ENCODE results near the gene SH3RF2. TPM values are rescaled to one million over a fixed set of nuclear protein-coding genes. Genes with fewer than 3 reads are reported as not detected.

The SH3RF2 gene
- total RNA-seq, 1 experiment from 2014 or later: 0.77 TPM

DNA sequence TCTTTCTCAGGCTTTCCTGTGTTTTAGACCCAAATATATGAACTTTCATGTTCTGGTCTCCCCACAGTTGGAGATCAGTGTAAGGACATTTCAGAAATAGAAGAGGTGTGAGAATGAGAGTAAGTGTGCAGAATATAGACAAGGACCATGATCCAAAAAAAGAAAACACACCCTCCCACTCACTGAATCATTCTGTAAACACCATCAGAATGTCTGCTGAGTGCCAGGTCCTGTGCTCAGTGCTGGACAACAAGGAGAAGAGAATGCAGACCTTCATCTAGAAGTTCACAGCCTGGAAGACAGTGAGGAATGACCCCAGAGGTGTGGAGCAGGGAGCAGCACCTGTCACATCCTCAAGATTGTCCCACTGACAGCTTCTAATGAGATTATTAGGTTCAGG is 19.1 kb upstream of the SH3RF2 start:
- in situ Hi-C loops (cut with HindIII; ENCODE audit: low pct_unique_long_range_greater_than_20kb, low sequenced_read_pairs): no loop called here
- no peak for DNase-seq (ENCODE audit: low read depth, low spot score)

DNA sequence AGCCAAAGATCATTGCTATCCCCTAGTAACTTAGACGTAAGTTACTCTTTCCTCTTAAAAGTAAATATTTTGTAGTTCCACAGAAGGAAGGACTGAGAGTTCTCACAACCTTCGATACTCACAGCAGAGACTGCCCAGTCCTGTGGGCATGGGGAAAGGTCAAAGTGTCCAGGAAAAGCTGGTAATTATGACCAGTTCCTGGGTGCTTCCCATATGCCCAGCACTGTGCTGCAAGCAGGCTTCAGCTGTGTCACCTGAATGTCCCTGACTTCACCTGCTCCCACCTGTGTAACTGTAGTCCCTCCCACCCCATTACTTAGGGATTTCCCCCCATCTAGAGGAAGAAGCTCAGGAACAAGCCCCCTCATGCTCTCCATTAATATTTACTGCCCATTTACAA is 18.0 kb upstream of the SH3RF2 start:
- in situ Hi-C loops (cut with HindIII; ENCODE audit: low pct_unique_long_range_greater_than_20kb, low sequenced_read_pairs): no loop called here
- DNase-seq (ENCODE audit: low read depth, low spot score): no peak

DNA sequence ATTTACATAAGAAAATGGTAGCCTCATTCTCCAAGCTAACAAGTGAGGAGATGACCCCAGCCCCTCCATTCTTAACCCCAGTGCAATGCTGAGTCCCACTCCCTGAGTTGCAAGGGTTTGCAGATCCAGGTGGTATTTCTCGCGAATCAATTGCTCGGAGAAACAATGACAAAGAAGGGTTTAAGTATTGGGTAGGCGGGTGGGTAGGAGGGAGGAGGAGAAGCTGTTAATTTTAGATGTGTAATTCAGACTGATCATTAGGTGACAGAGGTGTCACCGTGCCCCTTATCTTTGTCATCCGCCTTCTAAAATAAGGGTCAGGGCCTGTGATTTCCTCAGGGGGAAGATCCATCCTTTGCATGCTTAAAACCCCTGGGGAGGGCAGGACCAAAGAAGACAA is 17.0 kb upstream of the SH3RF2 start:
- no peak for DNase-seq (ENCODE audit: low read depth, low spot score)
- in situ Hi-C loops (cut with HindIII; ENCODE audit: low pct_unique_long_range_greater_than_20kb, low sequenced_read_pairs): no loop called here

DNA sequence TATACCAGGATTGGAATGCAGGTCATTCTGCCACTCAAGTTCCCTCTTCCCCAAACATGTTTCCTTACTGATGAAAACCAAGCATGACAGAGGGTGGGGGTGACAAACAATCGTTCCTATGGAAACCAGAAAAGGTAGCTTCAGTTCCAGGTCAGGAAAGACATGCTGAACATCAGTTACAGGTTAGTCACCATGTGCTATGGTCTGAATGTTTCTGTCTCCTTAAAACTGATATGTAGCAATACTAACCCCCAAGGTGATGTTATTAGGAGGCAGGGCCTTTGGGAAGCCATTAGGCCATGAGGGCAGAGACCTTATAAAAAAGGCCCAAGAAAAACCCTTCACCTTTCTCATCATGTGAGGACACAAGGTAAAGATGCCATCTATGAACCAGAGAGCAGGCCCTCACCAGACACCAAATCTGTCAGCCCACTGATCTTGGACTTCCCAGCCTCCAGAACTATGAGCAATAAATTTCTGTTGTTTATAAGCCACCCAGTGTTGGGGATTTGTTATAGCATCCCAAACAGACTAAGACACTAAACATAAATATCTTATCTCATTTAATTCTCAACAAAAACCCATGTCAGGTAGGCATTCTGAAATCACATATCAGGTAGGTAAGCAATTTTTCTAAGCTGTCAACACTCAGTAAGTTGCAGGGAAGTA is 15.7 kb upstream of the SH3RF2 start:
- in situ Hi-C loops (cut with HindIII; ENCODE audit: low pct_unique_long_range_greater_than_20kb, low sequenced_read_pairs): no loop called here
- no peak for DNase-seq (ENCODE audit: low read depth, low spot score)

DNA sequence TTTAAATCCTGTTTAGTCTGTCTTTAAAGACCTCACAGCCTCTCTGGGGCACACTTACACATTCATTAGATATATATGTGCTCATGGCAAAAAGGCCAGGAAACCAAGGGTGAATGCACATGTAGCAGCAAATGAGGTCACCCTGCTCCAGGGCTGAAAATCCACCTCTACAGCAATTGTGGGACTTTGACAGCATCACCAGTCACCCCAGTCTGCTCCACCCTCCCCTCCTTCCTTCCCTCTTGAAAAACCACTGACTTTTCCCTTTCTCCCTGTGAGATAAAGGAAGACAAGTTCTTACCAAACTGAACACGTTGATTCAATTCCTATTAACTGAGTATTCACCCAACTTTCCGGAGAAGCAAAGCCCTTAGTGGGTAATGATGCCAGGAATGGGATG is 15.2 kb upstream of the SH3RF2 start:
- no peak for DNase-seq (ENCODE audit: low read depth, low spot score)
- in situ Hi-C loops (cut with HindIII; ENCODE audit: low pct_unique_long_range_greater_than_20kb, low sequenced_read_pairs): no loop called here

DNA sequence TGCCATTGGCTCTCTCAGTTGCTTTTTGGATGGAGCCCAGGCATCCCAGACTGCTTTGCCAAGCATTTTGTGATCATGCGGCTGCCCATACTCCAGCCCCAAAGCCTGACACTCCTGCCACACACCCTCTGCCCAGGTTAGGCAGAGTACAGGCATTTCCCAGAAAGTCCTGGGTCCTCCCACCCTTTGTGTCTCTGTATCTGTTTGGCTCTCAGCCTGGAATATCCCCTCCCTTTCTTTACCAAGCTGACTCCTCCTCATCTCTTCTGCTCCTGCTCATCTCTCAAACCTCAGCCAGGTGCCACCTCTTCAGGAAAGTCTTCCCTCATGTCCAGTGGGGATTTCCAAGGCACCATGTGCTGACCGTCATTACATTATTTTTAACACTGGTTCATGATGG is 14.3 kb upstream of the SH3RF2 start:
- in situ Hi-C loops (cut with HindIII; ENCODE audit: low pct_unique_long_range_greater_than_20kb, low sequenced_read_pairs): no loop called here
- DNase-seq (ENCODE audit: low read depth, low spot score): no peak

DNA sequence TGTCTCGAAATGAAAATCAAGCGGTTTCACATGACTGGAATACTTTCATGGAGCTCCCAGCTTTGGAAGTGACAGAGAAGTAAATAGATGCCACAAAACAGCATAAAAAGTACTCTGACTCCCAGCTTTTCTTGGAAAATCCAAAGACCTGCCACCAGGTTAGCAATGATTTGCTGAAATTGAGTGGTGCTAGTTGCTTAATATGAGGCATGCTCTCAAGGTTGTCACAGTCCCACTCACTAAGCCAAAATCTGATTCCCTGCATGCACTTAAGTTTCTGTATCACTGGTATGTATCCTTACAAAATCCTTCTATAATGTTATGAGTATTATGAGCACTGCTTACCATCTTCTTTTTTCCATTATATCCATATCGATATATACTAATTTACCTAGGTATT is 13.0 kb upstream of the SH3RF2 start:
- DNase-seq (ENCODE audit: low read depth, low spot score): no peak
- in situ Hi-C loops (cut with HindIII; ENCODE audit: low pct_unique_long_range_greater_than_20kb, low sequenced_read_pairs): no loop called here

DNA sequence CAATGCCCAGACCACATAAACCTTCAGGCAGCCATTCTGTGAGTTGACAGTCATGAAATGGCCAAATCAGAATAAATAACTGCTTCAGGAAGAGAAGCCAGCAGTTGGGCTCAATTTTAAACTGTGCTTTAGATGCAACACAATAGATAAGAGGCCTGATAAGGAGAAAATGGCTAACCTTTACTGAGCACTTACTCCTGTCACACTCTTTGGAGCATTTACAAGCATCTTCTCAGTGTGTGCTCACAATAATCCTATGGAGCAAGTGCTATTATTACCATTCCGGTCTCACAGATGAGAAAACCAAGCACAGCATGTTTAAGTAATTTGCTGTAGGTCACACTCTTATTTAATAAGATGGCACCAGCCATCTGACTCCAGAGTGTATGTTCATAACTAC is 11.5 kb upstream of the SH3RF2 start:
- DNase-seq (ENCODE audit: low read depth, low spot score): no peak
- in situ Hi-C loops (cut with HindIII; ENCODE audit: low pct_unique_long_range_greater_than_20kb, low sequenced_read_pairs): no loop called here

DNA sequence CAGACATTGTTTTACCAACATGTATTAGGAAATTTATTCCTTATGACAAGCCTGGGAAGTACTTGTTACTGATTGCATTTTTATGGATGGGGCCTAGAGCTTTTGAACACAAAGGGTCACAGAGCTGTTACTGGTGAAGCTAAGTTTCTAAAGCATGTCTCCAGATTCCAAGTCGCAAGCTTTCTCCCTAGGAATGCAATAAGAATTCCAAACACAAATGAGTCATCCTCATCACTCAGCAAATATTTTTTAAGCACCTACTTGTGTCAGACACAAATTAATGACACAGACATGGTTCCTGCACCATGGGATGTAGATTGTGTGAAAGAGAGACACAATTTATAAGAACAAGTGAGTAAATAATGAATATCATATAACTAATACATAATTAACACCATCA is 11.0 kb upstream of the SH3RF2 start:
- peak; percentile 24 for DNase-seq (ENCODE audit: low read depth, low spot score)
- in situ Hi-C loops (cut with HindIII; ENCODE audit: low pct_unique_long_range_greater_than_20kb, low sequenced_read_pairs): no loop called here

DNA sequence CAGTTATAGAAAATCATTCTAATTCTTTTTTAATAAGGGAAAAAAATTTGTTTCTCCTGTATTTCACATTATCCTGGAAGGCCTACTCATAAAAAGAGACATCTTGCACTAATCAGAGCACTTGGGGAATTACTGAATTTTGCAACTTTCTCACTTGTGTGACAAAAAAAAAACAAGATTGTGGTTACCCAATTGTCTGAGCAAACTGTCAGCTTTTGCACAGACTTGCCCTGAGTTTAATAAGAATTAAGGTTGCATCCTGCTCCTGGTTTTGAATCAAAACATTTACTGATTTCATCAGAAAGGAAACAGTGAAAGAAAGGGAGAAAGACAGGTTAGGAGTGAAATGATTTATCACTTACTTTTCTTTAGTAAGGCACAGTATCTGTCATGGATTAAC is 10.6 kb upstream of the SH3RF2 start:
- in situ Hi-C loops (cut with HindIII; ENCODE audit: low pct_unique_long_range_greater_than_20kb, low sequenced_read_pairs): no loop called here
- DNase-seq (ENCODE audit: low read depth, low spot score): no peak

DNA sequence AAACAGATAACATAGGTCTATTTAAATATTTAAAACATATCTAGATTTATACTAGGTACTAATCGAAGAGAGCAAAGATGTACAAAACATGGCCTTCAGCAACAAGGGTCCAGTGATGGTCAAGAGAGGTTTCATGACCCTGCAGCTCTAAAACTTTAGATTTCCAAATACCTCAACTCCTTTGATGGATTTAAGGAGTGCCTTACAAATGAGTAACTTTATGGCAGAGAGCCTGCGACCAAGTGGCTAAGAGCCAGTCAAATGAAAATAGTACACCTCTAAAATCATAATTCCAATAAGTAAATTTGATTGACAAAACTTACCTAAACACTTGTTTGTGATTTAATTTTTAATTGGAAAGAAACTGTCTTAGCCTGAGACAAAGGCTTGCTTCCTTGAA is 4.7 kb upstream of the SH3RF2 start:
- DNase-seq (ENCODE audit: low read depth, low spot score): no peak
- in situ Hi-C loops (cut with HindIII; ENCODE audit: low pct_unique_long_range_greater_than_20kb, low sequenced_read_pairs): no loop called here

DNA sequence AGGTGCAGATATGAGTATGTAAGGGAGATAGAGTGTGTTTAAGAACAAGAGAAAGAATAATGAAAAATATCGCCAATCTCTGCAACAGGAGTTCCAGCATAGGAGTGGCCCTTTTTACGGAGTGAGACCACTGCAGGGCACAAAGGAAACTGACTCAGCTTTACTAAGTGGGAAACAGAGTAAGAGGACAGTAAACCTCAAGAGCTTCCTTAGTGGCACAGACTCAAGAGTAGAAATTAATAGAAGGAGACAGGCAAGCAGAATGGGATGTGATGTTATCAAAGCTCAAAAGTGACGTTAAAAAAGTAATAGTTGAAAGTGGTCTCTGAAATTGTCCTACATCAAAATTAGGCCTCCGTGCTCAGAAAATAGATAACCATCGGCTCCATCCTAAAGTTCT is 2.1 kb upstream of the SH3RF2 start:
- DNase-seq (ENCODE audit: low read depth, low spot score): no peak
- in situ Hi-C loops (cut with HindIII; ENCODE audit: low pct_unique_long_range_greater_than_20kb, low sequenced_read_pairs): no loop called here

DNA sequence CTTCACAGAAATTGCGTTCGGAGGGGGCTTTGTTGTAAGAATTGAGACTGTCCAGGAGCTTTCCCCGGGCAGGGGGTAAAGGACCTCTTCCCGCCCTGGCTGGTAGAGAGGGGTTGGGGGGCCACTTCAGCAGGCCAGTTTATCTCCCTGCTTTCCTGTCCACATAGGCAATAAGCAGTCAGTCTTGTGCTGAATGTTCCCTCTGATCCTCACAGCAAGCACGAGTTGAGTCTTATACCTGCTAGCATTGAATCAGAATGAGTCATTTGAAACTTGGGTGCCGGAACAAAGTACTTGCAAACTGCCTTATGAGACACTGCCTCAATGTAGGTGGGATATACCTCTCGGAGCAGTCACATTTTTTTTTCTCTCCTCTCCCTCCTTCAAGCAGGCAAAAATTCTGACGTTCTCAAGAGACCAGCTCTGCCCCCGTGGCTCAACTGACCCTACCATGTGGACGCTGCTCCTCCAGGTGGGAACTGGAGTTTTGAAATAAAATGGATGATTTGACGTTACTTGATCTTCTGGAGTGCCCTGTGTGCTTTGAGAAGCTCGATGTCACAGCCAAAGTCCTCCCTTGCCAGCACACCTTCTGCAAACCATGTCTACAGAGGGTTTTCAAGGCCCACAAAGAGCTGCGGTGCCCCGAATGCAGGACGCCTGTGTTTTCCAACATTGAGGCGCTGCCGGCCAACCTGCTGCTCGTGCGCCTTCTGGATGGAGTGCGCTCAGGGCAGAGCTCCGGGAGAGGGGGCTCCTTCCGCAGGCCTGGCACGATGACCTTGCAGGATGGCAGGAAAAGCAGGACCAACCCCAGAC is 1.3 kb downstream of the SH3RF2 start:
- in situ Hi-C loops (cut with HindIII; ENCODE audit: low pct_unique_long_range_greater_than_20kb, low sequenced_read_pairs): no loop called here
- no peak for DNase-seq (ENCODE audit: low read depth, low spot score)

DNA sequence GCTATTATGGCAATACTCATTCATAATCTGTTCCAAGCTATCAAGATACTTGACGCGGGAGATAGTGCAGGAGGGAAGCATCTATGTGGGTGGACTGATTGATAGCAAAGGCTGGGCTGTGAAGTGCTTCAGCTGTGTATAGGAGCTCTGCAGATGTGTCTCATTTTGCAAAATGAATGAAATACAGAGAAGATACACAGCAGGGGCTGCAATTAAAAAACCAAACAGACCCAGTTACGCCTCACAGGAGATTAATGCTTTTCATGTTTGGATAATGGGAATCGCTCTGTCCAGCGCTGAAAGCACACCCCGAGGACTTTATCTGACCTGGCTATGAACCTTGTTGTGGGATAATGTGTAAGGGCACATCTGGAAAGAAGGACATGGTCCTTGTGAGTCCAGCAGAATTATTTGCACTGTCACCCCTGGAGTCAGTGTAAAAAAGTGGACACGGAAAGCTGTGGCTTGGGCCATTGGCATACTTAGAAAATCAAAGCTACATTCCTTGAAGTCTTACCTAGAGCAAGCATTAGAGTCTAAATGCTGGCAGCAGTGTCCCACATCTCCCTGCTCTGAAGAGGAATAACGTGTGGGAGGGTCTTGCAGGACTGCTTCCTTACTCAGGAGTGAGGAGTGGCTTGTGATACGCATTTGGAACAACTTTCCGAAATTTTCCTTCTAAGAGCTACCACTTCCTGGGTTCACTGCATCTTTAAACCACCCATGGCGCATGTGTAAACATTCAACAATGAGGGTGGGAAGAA is 2.6 kb downstream of the SH3RF2 start:
- in situ Hi-C loops (cut with HindIII; ENCODE audit: low pct_unique_long_range_greater_than_20kb, low sequenced_read_pairs): no loop called here
- no peak for DNase-seq (ENCODE audit: low read depth, low spot score)

DNA sequence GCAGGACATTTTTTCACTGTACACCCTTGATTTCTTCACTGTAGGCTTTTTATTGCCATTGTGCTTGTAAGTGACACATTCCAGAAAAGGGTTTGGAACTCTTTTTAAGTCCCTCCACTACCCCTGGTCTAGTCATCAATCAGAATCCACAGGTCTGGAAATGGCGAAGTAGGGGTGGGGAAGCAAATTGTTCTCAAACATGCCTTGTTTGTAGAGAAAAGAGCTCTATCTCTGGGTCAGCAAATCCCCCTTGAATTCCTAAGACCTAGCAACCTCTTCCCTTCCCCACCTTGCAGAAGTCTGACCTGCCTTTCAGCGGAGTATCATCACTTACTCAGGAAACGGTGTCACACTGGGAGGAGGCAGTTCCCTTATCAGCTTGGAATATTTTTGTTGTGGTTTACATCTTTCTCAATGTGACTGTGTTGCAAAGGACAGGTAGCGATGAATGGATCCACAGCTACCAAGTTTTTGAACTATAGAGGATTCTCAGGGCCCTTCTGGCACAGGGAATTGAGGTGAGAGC is 3.2 kb downstream of the SH3RF2 start:
- DNase-seq (ENCODE audit: low read depth, low spot score): no peak
- in situ Hi-C loops (cut with HindIII; ENCODE audit: low pct_unique_long_range_greater_than_20kb, low sequenced_read_pairs): no loop called here

DNA sequence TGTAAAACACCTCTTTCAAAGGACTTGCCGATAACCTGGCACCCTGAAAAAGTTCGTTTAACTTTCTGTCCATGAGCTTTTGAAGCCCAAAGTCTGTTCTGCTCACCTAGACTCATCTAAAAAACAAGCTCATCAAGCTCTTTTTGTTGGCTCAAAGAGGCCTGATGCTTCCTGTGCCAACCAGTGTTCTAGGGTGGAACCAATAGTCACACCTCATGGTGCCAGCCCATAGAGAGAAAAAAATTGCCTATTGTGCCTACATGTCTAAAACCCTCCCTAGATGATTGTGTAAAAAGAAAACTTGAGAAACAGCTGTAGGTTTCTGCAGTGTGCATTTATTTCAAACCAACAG is 4.7 kb downstream of the SH3RF2 start:
- in situ Hi-C loops (cut with HindIII; ENCODE audit: low pct_unique_long_range_greater_than_20kb, low sequenced_read_pairs): no loop called here
- no peak for DNase-seq (ENCODE audit: low read depth, low spot score)

DNA sequence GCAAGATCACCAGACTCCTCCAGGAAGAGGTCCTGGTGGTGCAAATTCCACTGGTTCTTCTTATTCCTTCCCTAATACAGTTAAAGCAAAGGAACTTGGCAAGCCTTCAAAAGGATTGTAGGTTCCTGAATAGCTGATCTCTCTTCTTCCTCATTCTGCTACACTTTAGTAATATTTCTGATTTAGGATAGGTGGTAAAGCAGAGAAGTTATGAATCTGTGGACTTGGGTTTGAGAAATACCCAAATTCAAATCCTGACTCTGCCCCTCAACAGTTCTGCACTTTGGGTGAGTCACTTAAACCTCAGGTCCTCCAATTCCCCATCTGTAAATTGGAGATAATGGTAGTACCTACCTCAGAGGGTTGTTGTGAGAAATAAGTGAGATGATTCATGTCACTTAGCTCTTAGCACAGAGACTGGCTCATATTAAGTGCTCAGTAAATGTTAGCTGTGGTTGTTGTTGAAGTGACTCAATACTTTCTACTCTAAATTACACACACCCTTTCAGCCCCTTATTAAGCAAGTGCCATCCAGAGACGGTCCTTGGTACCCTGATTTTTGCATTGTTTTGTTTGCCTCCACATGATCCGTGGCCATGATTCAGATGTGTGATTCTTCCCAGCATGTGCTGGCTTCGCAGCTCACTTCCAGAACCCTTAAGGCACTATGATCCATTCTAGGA is 5.2 kb downstream of the SH3RF2 start:
- DNase-seq (ENCODE audit: low read depth, low spot score): no peak
- in situ Hi-C loops (cut with HindIII; ENCODE audit: low pct_unique_long_range_greater_than_20kb, low sequenced_read_pairs): no loop called here

DNA sequence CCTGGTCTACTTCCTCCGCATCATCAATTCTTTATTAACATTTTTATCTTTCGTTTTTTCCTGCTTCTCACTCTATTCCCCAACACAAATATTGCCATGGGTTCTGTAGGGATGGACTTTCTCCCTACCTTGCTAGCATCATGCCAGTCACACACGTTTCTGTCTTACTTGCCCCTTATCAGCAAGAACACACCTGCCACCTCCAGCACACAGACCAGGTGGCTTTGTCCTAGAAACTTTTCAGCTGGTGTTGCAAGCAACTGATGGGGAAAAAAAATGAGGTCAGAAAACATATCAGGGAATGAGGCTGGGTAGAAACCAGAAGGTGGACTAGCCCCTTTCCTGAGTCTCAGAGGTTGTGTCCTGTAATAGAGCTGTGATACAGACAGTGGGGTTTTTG is 5.8 kb downstream of the SH3RF2 start:
- DNase-seq (ENCODE audit: low read depth, low spot score): no peak
- in situ Hi-C loops (cut with HindIII; ENCODE audit: low pct_unique_long_range_greater_than_20kb, low sequenced_read_pairs): no loop called here

All from SK-MEL-5 (cell line).